ENCODE measurements around the gene LYPD6.

The LYPD6 gene

DNA sequence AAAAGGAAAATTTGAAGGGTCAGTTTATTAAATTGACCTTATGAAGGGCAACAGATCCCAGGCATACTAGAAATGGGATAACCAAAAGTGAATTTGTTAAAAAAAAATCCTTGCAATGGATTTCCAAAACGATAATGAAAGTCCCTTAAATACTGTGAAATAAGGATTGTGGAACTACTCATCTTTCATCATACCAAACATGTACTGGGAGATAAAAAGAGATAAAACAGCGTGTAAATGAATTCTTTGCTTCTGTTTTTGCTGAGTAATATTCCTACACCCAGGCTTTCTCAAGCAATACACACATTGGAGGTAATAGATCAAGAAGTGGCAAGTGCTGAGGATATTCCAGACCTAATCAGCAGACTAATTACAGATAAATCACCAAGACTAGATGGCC is 3.8 kb downstream of the LYPD6 start:
- no peak overlapping the region for H3K4me3 ChIP-seq (ENCODE audit: low read depth, low read length)
- TF ChIP-seq, protein P1, sequence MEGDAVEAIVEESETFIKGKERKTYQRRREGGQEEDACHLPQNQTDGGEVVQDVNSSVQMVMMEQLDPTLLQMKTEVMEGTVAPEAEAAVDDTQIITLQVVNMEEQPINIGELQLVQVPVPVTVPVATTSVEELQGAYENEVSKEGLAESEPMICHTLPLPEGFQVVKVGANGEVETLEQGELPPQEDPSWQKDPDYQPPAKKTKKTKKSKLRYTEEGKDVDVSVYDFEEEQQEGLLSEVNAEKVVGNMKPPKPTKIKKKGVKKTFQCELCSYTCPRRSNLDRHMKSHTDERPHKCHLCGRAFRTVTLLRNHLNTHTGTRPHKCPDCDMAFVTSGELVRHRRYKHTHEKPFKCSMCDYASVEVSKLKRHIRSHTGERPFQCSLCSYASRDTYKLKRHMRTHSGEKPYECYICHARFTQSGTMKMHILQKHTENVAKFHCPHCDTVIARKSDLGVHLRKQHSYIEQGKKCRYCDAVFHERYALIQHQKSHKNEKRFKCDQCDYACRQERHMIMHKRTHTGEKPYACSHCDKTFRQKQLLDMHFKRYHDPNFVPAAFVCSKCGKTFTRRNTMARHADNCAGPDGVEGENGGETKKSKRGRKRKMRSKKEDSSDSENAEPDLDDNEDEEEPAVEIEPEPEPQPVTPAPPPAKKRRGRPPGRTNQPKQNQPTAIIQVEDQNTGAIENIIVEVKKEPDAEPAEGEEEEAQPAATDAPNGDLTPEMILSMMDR (IDR thresholded peaks at IDR 0.05; ENCODE audit: low read depth, low read length), result no peak
- DNase-seq, result no peak

DNA sequence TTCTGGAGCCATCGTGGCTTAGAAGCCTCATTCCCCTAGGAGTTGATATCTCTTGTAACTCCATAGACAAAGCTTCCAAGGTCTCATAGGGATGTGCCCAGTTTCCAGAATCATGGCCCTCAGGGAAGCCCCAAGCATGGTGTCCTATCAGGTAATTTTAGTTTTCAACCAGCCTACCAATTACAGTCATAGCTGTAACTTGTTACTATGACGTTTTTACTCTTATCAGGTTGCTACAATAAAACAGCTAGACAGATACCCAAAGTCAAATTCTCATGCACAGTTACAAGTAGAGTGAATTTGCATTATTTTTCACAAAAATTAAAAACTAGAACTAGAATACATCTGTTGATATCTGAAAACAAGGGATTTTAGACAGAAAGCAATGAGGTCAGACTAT is 8.9 kb downstream of the LYPD6 start:
- H3K4me3 ChIP-seq (ENCODE audit: low read depth, low read length), result no peak overlapping the region

More for the DNA sequence above, 3.8 kb downstream of the LYPD6 start:
- Histone ChIP-seq H3K36me3 (no peaks in the 10 kb centered on the region), H3K27ac (no peak overlapping the region), H3K9me3 (ENCODE audit: severe bottlenecking) (no peaks in the 10 kb centered on the region), H3K27me3 (ENCODE audit: insufficient read depth, low read depth, severe bottlenecking) (no peaks in the 10 kb centered on the region)

DNA sequence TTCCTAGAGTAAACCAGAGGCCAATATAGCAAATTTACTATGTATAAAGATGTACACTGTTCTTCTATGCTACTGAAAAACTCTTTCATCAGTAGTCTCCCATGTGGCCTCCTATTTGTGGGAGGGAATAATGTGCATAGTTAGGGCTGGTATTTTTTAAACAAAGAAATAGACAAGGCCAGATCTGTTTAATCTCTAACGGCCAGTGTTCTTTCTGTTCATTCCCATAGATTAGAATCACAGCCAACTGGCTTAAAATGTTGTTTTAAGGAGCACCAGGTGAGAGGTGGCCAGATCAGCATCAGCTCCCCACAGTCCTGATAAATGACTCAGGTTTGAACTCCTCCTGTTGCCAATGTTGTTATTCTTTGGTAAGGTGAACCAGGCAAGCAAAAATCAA is 12.1 kb downstream of the LYPD6 start:
- no peak for DNase-seq
- H3K27ac ChIP-seq, result no peak overlapping the region
- H3K36me3 ChIP-seq, result no peaks in the 10 kb centered on the region
- H3K9me3 ChIP-seq (ENCODE audit: severe bottlenecking), result no peaks in the 10 kb centered on the region
- H3K27me3 ChIP-seq (ENCODE audit: insufficient read depth, low read depth, severe bottlenecking), result no peaks in the 10 kb centered on the region
- no peak overlapping the region for H3K4me3 ChIP-seq (ENCODE audit: low read depth, low read length)
- TF ChIP-seq, protein P1 (IDR thresholded peaks at IDR 0.05; ENCODE audit: low read depth, low read length), result no peak

More for the DNA sequence above, 8.9 kb downstream of the LYPD6 start:
- no peak for DNase-seq
- H3K27me3 ChIP-seq (ENCODE audit: insufficient read depth, low read depth, severe bottlenecking), result no peaks in the 10 kb centered on the region
- H3K9me3 ChIP-seq (ENCODE audit: severe bottlenecking), result no peaks in the 10 kb centered on the region
- no peak overlapping the region for H3K27ac ChIP-seq
- TF ChIP-seq, protein P1 (IDR thresholded peaks at IDR 0.05; ENCODE audit: low read depth, low read length), result no peak
- H3K36me3 ChIP-seq, result no peaks in the 10 kb centered on the region

DNA sequence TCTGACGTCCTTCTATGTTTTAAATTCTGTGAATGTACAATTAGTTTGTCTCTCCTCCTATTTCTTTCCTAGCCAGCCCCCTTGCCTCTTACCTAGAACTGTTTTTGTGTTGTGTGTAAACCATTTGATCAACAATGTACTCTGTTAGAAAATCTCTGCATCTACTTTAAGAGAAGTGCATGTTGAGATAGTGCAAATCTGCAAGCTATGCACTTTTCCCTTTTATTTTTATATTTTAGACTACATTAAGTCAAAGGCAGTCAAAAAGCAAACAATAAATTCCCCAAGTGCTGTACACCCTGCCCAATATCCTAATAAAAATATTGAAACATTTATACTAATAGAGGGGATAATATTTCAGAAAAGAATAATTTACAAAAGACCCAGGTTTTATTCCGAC is 13.7 kb downstream of the LYPD6 start:
- Histone ChIP-seq H3K27ac (no peak overlapping the region), H3K9me3 (ENCODE audit: severe bottlenecking) (no peaks in the 10 kb centered on the region), H3K27me3 (ENCODE audit: insufficient read depth, low read depth, severe bottlenecking) (no peaks in the 10 kb centered on the region), H3K36me3 (no peaks in the 10 kb centered on the region), H3K4me3 (ENCODE audit: low read depth, low read length) (no peak overlapping the region)
- no peak for DNase-seq
- TF ChIP-seq, protein P1 (IDR thresholded peaks at IDR 0.05; ENCODE audit: low read depth, low read length), result no peak

DNA sequence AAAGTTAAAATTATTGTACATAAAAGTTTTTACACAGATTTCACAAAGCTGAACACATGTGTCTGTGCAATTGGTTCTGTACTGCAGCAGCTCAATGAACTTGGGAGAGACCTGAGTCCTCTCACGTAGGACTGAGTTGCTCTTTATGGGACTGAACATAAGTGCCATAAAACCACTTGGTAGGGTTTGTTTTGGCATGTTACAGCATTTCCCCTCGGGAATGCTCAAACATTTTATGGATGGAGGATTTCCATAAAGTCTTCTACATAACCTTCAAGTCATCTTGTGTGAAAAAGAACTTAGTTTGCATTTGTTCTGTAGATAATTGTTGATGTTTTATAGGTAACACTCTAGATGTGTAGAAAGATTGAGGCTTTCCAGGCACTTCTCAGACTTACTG is 15.9 kb downstream of the LYPD6 start:
- TF ChIP-seq, protein P1 (IDR thresholded peaks at IDR 0.05; ENCODE audit: low read depth, low read length), result no peak
- Histone ChIP-seq H3K36me3 (no peaks in the 10 kb centered on the region), H3K27ac (no peak overlapping the region), H3K4me3 (ENCODE audit: low read depth, low read length) (no peak overlapping the region), H3K27me3 (ENCODE audit: insufficient read depth, low read depth, severe bottlenecking) (no peaks in the 10 kb centered on the region), H3K9me3 (ENCODE audit: severe bottlenecking) (no peaks in the 10 kb centered on the region)
- DNase-seq, result no peak

DNA sequence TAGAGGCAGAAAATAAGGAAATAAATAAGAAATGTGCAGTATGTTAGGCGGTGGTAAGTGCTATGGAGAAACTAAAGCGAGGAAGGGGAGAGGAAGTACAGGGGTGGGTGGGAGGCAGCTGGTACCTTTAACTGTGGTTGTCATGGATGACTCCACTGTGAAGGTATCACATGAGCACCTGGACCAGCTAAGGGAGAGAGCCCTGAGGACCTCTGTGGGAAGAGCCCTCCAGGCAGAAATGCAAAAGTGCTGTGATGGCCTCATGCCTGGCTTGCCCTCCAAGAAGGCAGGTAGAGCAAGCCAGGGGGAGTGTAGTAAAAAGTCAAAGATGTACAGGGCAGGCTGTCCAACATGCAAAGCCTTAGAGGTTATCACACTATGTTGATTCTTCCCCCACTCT is 17.9 kb downstream of the LYPD6 start:
- Histone ChIP-seq H3K27ac (no peak overlapping the region), H3K4me3 (ENCODE audit: low read depth, low read length) (no peak overlapping the region), H3K27me3 (ENCODE audit: insufficient read depth, low read depth, severe bottlenecking) (no peaks in the 10 kb centered on the region), H3K9me3 (ENCODE audit: severe bottlenecking) (no peaks in the 10 kb centered on the region), H3K36me3 (no peaks in the 10 kb centered on the region)
- TF ChIP-seq, protein P1 (IDR thresholded peaks at IDR 0.05; ENCODE audit: low read depth, low read length), result no peak
- no peak for DNase-seq

Measured in WERI-Rb-1 (cell line).